Neural cell (in vitro differentiated cells): ENCODE results near the gene POLR1B. TPM values are rescaled to one million over a fixed set of nuclear protein-coding genes. Genes with fewer than 3 reads are reported as not detected.

Source experiments
- H2AFZ ChIP-seq: fragments of 200-600, 300-800 bp; sonication (generic), shearing (Covaris generic); 2 replicates; pipeline ENCODE4 v1.6.0; 2014; ENCODE audit warnings: low read depth, mild to moderate bottlenecking, antibody characterized with exemption, low read length, moderate library complexity
- H3F3A ChIP-seq: fragments of 200-600 bp; shearing (Covaris generic); 2 replicates; pipeline ENCODE4 v1.6.1; 2016; ENCODE audit warnings: mild to moderate bottlenecking, moderate library complexity, mixed read lengths, antibody characterized with exemption, low read length; ENCODE audit not compliant: insufficient read depth, poor library complexity, severe bottlenecking
- H3K27ac ChIP-seq: fragments of 200-600, 300-800 bp; sonication (generic), shearing (Covaris generic); 2 replicates; pipeline ENCODE4 v1.5.1; 2014; ENCODE audit warnings: mild to moderate bottlenecking, low read length, moderate library complexity
- H3K27me3 ChIP-seq: fragments of 300-800, 200-600 bp; sonication (generic), shearing (Covaris generic); 2 replicates; pipeline ENCODE4 v1.6.0; 2014; ENCODE audit warnings: mild to moderate bottlenecking, low read depth, low read length, moderate library complexity; ENCODE audit not compliant: insufficient read depth
- H3K36me3 ChIP-seq: fragments of 300-800, 200-600 bp; sonication (generic), shearing (Covaris generic); 2 replicates; pipeline ENCODE4 v1.5.1; 2014; ENCODE audit warnings: mild to moderate bottlenecking, antibody characterized with exemption, low read length, moderate library complexity; ENCODE audit not compliant: insufficient read depth
- H3K4me2 ChIP-seq: fragments of 300-800, 200-600 bp; sonication (generic), shearing (Covaris generic); 2 replicates; pipeline ENCODE4 v1.6.0; 2014; ENCODE audit warnings: mild to moderate bottlenecking, low read length
- H3K4me3 ChIP-seq: fragments of 300-800, 200-600 bp; sonication (generic), shearing (Covaris generic); 2 replicates; pipeline ENCODE4 v1.5.1; 2014; ENCODE audit warnings: mild to moderate bottlenecking, low read length, moderate library complexity
- H3K79me2 ChIP-seq: fragments of 200-600 bp; shearing (Covaris generic); replicated peaks from 2 replicates; pipeline ENCODE4 v1.6.0; 2014; ENCODE audit warnings: mild to moderate bottlenecking, low read length, moderate library complexity; ENCODE audit not compliant: insufficient read depth
- H3K9ac ChIP-seq: fragments of 300-800, 200-600 bp; sonication (generic), shearing (Covaris generic); 2 replicates; pipeline ENCODE4 v1.6.1; 2016; ENCODE audit warnings: mild to moderate bottlenecking, low read length, mixed read lengths
- H3K9me2 ChIP-seq: fragments of 200-600 bp; shearing (Covaris generic); 2 replicates; pipeline ENCODE4 v1.6.1; 2016; ENCODE audit warnings: mild to moderate bottlenecking, low read length, mixed read lengths; ENCODE audit not compliant: insufficient read depth
- H3K9me3 ChIP-seq: fragments of 200-600, 300-800 bp; sonication (generic), shearing (Covaris generic); 2 replicates; pipeline ENCODE4 v1.6.1; 2016; ENCODE audit warnings: mild to moderate bottlenecking, mixed run types, low read length, moderate library complexity, mixed read lengths
- H4K20me1 ChIP-seq: fragments of 200-600 bp; shearing (Covaris generic); 2 replicates; pipeline ENCODE4 v1.6.1; 2016; ENCODE audit warnings: mild to moderate bottlenecking, mixed run types; ENCODE audit not compliant: insufficient read depth
- EP300 ChIP-seq: fragments of 450-650 bp; conservative IDR thresholded peaks from 2 replicates; pipeline ENCODE4 v1.6.1; 2014; ENCODE audit warnings: antibody characterized with exemption, mild to moderate bottlenecking, moderate library complexity; ENCODE audit not compliant: poor library complexity, severe bottlenecking
- EZH2 ChIP-seq: fragments of 200-600, 300-800 bp; shearing (Covaris generic), sonication (generic); IDR thresholded peaks from 2 replicates; pipeline ENCODE4 v1.6.1; 2014; ENCODE audit warnings: antibody characterized with exemption, low read length, borderline replicate concordance, mild to moderate bottlenecking; ENCODE audit not compliant: insufficient read depth, poor library complexity, severe bottlenecking
- MXI1 ChIP-seq: fragments of 450-650 bp; conservative IDR thresholded peaks from 2 replicates; pipeline ENCODE4 v1.6.1; 2014; ENCODE audit warnings: antibody characterized with exemption, mild to moderate bottlenecking; ENCODE audit not compliant: poor library complexity, severe bottlenecking
- POLR2AphosphoS5 ChIP-seq: IDR thresholded peaks from 2 replicates; pipeline ENCODE4 v1.6.1; 2012
- RAD21 ChIP-seq: fragments of 450-650 bp; conservative IDR thresholded peaks from 2 replicates; pipeline ENCODE4 v1.6.1; 2014; ENCODE audit warnings: antibody characterized with exemption, mild to moderate bottlenecking, moderate library complexity
- SMC3 ChIP-seq: fragments of 450-650 bp; conservative IDR thresholded peaks from 2 replicates; pipeline ENCODE4 v1.6.1; 2014; ENCODE audit warnings: antibody characterized with exemption, mild to moderate bottlenecking, moderate library complexity; ENCODE audit not compliant: poor library complexity
- TAF1 ChIP-seq: IDR thresholded peaks from 2 replicates; pipeline ENCODE4 v1.6.1; 2012; ENCODE audit warnings: low read depth
- polyA minus RNA-seq: library from RNA; depleted of rRNA, polyadenylated mRNA; stranded (reverse); fragments of >200 nt; gene quantifications from 2 replicates; pipeline ENCODE4 v1.2.3, GENCODE V29; 2014
- polyA plus RNA-seq: library from polyadenylated mRNA; depleted of rRNA; stranded (reverse); fragments of >200 nt; gene quantifications from 2 replicates; pipeline ENCODE4 v1.2.3, GENCODE V29; 2014
- TF ChIP-seq, protein P1 (sequence below): fragments of 450-650 bp; IDR thresholded peaks from 2 replicates; pipeline ENCODE4 v1.5.1; 2014; ENCODE audit warnings: antibody characterized with exemption, mild to moderate bottlenecking, moderate library complexity; ENCODE audit not compliant: poor library complexity, severe bottlenecking
- TF ChIP-seq, protein P2 (sequence below): IDR thresholded peaks from 2 replicates; pipeline ENCODE4 v1.6.1; 2012; ENCODE audit warnings: borderline replicate concordance

The POLR1B gene, protein sequence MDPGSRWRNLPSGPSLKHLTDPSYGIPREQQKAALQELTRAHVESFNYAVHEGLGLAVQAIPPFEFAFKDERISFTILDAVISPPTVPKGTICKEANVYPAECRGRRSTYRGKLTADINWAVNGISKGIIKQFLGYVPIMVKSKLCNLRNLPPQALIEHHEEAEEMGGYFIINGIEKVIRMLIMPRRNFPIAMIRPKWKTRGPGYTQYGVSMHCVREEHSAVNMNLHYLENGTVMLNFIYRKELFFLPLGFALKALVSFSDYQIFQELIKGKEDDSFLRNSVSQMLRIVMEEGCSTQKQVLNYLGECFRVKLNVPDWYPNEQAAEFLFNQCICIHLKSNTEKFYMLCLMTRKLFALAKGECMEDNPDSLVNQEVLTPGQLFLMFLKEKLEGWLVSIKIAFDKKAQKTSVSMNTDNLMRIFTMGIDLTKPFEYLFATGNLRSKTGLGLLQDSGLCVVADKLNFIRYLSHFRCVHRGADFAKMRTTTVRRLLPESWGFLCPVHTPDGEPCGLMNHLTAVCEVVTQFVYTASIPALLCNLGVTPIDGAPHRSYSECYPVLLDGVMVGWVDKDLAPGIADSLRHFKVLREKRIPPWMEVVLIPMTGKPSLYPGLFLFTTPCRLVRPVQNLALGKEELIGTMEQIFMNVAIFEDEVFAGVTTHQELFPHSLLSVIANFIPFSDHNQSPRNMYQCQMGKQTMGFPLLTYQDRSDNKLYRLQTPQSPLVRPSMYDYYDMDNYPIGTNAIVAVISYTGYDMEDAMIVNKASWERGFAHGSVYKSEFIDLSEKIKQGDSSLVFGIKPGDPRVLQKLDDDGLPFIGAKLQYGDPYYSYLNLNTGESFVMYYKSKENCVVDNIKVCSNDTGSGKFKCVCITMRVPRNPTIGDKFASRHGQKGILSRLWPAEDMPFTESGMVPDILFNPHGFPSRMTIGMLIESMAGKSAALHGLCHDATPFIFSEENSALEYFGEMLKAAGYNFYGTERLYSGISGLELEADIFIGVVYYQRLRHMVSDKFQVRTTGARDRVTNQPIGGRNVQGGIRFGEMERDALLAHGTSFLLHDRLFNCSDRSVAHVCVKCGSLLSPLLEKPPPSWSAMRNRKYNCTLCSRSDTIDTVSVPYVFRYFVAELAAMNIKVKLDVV
- polyA plus RNA-seq, result 7.1 and 9.8 TPM in 2 replicates
- 21.2 and 22.7 TPM in 2 replicates for polyA minus RNA-seq

DNA sequence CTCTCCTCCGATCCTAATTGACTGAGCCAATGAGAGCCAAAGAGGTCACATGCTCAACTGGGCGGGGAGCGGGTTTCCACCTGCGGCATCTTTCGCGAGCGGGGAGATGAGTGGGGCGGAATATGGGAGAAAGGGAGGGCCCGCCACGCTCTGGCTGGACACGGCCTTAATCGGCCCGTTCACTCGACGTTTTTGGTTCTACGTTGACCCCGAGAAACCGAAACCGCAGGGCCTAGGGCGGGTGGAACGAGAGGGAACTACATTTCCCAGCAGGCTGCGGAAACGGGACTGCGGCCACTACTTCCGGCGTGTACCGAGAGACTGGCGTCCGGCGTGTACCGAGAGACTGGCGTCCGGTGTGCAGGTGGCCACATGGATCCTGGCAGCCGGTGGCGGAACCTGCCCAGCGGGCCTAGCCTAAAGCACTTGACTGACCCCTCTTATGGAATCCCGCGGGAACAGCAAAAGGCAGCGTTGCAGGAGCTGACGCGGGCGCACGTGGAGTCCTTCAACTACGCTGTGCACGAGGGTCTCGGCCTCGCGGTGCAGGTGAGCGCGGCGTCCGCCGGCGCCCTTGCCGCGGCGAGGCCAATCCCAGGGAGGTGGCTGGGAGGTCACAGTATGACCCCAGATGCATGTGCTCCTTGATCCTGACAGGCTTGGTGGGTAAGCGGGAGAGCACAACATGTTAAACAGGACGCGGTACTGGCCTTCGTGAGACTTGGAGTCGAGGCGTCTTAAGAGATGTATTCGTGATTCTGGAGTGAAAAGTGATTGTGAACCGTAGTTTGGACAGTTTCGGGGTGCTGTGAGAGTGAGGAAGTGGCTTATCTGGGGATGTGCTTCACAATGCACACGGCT, at the start of gene POLR1B:
POLR1B (plus strand) TSS at position 343 of the 861 bp plus-strand sequence; CDS start at position 373, 30 bp downstream.
- peaks cover 14% of the 10 kb centered on the region for H3K79me2 ChIP-seq
- H3K27ac ChIP-seq, result peak within 1 kb of the TSS; percentile 61
- H3K9me2 ChIP-seq, result no peaks in the 10 kb centered on the region
- H3K4me3 ChIP-seq, result peak within 1 kb of the TSS; percentile 86
- peak within 1 kb of the TSS; percentile 70 for H3K9ac ChIP-seq
- peak; percentile 100 for TF ChIP-seq MXI1
- TF ChIP-seq SMC3, result peak; percentile 44
- TF ChIP-seq TAF1, result no peak
- TF ChIP-seq EP300, result peak; percentile 26
- TF ChIP-seq, protein P1, sequence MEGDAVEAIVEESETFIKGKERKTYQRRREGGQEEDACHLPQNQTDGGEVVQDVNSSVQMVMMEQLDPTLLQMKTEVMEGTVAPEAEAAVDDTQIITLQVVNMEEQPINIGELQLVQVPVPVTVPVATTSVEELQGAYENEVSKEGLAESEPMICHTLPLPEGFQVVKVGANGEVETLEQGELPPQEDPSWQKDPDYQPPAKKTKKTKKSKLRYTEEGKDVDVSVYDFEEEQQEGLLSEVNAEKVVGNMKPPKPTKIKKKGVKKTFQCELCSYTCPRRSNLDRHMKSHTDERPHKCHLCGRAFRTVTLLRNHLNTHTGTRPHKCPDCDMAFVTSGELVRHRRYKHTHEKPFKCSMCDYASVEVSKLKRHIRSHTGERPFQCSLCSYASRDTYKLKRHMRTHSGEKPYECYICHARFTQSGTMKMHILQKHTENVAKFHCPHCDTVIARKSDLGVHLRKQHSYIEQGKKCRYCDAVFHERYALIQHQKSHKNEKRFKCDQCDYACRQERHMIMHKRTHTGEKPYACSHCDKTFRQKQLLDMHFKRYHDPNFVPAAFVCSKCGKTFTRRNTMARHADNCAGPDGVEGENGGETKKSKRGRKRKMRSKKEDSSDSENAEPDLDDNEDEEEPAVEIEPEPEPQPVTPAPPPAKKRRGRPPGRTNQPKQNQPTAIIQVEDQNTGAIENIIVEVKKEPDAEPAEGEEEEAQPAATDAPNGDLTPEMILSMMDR, result no peak
- peak; percentile 17 for TF ChIP-seq POLR2AphosphoS5
- no peak for TF ChIP-seq EZH2
- TF ChIP-seq, protein P2, sequence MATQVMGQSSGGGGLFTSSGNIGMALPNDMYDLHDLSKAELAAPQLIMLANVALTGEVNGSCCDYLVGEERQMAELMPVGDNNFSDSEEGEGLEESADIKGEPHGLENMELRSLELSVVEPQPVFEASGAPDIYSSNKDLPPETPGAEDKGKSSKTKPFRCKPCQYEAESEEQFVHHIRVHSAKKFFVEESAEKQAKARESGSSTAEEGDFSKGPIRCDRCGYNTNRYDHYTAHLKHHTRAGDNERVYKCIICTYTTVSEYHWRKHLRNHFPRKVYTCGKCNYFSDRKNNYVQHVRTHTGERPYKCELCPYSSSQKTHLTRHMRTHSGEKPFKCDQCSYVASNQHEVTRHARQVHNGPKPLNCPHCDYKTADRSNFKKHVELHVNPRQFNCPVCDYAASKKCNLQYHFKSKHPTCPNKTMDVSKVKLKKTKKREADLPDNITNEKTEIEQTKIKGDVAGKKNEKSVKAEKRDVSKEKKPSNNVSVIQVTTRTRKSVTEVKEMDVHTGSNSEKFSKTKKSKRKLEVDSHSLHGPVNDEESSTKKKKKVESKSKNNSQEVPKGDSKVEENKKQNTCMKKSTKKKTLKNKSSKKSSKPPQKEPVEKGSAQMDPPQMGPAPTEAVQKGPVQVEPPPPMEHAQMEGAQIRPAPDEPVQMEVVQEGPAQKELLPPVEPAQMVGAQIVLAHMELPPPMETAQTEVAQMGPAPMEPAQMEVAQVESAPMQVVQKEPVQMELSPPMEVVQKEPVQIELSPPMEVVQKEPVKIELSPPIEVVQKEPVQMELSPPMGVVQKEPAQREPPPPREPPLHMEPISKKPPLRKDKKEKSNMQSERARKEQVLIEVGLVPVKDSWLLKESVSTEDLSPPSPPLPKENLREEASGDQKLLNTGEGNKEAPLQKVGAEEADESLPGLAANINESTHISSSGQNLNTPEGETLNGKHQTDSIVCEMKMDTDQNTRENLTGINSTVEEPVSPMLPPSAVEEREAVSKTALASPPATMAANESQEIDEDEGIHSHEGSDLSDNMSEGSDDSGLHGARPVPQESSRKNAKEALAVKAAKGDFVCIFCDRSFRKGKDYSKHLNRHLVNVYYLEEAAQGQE, result no peak
- TF ChIP-seq RAD21, result no peak
- H3K36me3 ChIP-seq, result no peaks in the 10 kb centered on the region
- H2AFZ ChIP-seq, result peak within 1 kb of the TSS; percentile 62
- H3F3A ChIP-seq, result no peaks in the 10 kb centered on the region
- no peaks in the 10 kb centered on the region for H3K9me3 ChIP-seq
- no peaks in the 10 kb centered on the region for H4K20me1 ChIP-seq
- H3K4me2 ChIP-seq, result peak within 1 kb of the TSS; percentile 88
- H3K27me3 ChIP-seq, result no peaks in the 10 kb centered on the region
